K562 (cell line): Measurements from ENCODE around the gene PACS2. TPM values are rescaled to one million over a fixed set of nuclear protein-coding genes. Genes with fewer than 3 reads are reported as not detected.

Experiments
- ATAC-seq: fragments of 200-7000 bp; cut with Tn5 transposase; 3 replicates; pipeline ENCODE4 v1.9.1; 2020; ENCODE audit warnings: moderate library complexity
- BruUV-seq: library from RNA; stranded (reverse); fragments of 400-500 nt; replicated peaks from 2 replicates; lab custom pipeline; 2021; lab: Mats Ljungman, UMichigan
- CTCF ChIA-PET: fragments of 300-600 bp; formaldehyde crosslinking; extraction: SDS; loops from one replicate; lab custom pipeline; 2021; ENCODE audit warnings: low intra/inter-chr PET ratio; lab: Yijun Ruan, JAX
- POLR2A ChIA-PET: fragments of 300-600, 350-650 bp; sonication (Branson Sonifier 250); formaldehyde crosslinking; extraction: SDS; loops from one replicate; lab custom pipeline; 2021; ENCODE audit warnings: antibody characterized with exemption, inconsistent platforms; lab: Yijun Ruan, JAX
- DNase-seq, 4 experiments: peaks; one replicate each; pipeline versions ENCODE4 v3.0.0 to v3.0.0-alpha.2; 2011 to 2018; ENCODE audit warnings: low spot score in 3 of 4, mixed read lengths in 3 of 4; ENCODE audit errors: extremely low read depth in 1 of 4
- FAIRE-seq: peaks from 2 replicates; lab custom pipeline; 2011; peaks lifted over from hg19 to GRCh38; lab: Jason Lieb, UNC
- H2AFZ ChIP-seq: 2 replicates; pipeline ENCODE4 v1.6.0; 2011; ENCODE audit warnings: low read depth, low read length, control low read depth, inconsistent platforms
- H3K27ac ChIP-seq: fragments of 200-600 bp; 3 replicates; pipeline ENCODE4 v1.8.0; 2011; ENCODE audit warnings: low read depth, mild to moderate bottlenecking, control low read depth, inconsistent platforms, low read length, moderate library complexity, mixed read lengths; ENCODE audit errors: extremely low read depth
- H3K27me3 ChIP-seq, 2 experiments: fragments of 300-600 bp in 1 of 2; 2 replicates in 1 of 2; 3 replicates in 1 of 2; pipeline versions ENCODE4 v1.6.0 to v1.8.0; 2011; ENCODE audit warnings: inconsistent platforms in 2 of 2, low read length in 2 of 2, mild to moderate bottlenecking in 1 of 2, mixed read lengths in 1 of 2, moderate library complexity in 1 of 2; ENCODE audit not compliant: control insufficient read depth in 2 of 2, insufficient read depth in 2 of 2
- H3K36me3 ChIP-seq: fragments of 300-600 bp; 3 replicates; pipeline ENCODE4 v1.8.0; 2011; ENCODE audit warnings: mild to moderate bottlenecking, low read length, inconsistent platforms; ENCODE audit not compliant: control insufficient read depth, insufficient read depth
- H3K4me1 ChIP-seq, 2 experiments: fragments of 200-600 bp in 1 of 2; replicated peaks in 1 of 2; 2 replicates in 1 of 2; 3 replicates in 1 of 2; pipeline versions ENCODE4 v1.5.1 to v1.8.0; 2011; ENCODE audit warnings: inconsistent platforms in 2 of 2, low read length in 2 of 2, mild to moderate bottlenecking in 1 of 2, mixed read lengths in 1 of 2, moderate library complexity in 1 of 2; ENCODE audit not compliant: control insufficient read depth in 2 of 2, insufficient read depth in 2 of 2
- H3K4me2 ChIP-seq: 2 replicates; pipeline ENCODE4 v1.6.1; 2011; ENCODE audit warnings: low read length, control low read depth, inconsistent platforms, mixed read lengths; ENCODE audit not compliant: insufficient read depth
- H3K4me3 ChIP-seq: fragments of 200-600 bp; sonication (generic), shearing (Covaris generic); 2 replicates; pipeline ENCODE4 v1.5.1; 2016; ENCODE audit warnings: control low read depth, inconsistent platforms
- H3K79me2 ChIP-seq: fragments of 200-600 bp; 3 replicates; pipeline ENCODE4 v1.8.0; 2011; ENCODE audit warnings: low read length, inconsistent platforms; ENCODE audit not compliant: control insufficient read depth, insufficient read depth
- H3K9ac ChIP-seq, 2 experiments: 2 replicates each; pipeline versions ENCODE4 v1.6.0 to v1.6.1; 2011; ENCODE audit warnings: low read depth in 2 of 2, low read length in 2 of 2, control low read depth in 1 of 2, inconsistent platforms in 1 of 2, mild to moderate bottlenecking in 1 of 2, mixed read lengths in 1 of 2; ENCODE audit not compliant: insufficient read depth in 1 of 2
- H3K9me1 ChIP-seq: one replicate; pipeline ENCODE4 v1.6.0; 2011; ENCODE audit warnings: inconsistent platforms, mild to moderate bottlenecking, low read length, moderate library complexity; ENCODE audit not compliant: control insufficient read depth, insufficient read depth
- H3K9me3 ChIP-seq: replicated peaks from 2 replicates; pipeline ENCODE4 v1.5.1; 2011; ENCODE audit warnings: low read depth, low read length, inconsistent platforms; ENCODE audit not compliant: control insufficient read depth, insufficient read depth
- H4K20me1 ChIP-seq: replicated peaks from 2 replicates; pipeline ENCODE4 v1.6.1; 2011; ENCODE audit warnings: low read length, inconsistent platforms, mixed read lengths; ENCODE audit not compliant: control insufficient read depth, insufficient read depth
- MYC ChIP-seq, 2 experiments: fragments of 250-450 bp in 1 of 2; sonication (Bioruptor Pico) in 1 of 2; IDR thresholded peaks; 2 replicates each; pipeline versions ENCODE4 v1.5.1 to v1.6.1; 2012 to 2021; ENCODE audit warnings: low read depth in 2 of 2, borderline replicate concordance in 1 of 2, improper control_type of control experiment in 1 of 2, low read length in 1 of 2, mild to moderate bottlenecking in 1 of 2, moderate library complexity in 1 of 2
- RB1 ChIP-seq: fragments of 450-650 bp; IDR thresholded peaks from 2 replicates; pipeline ENCODE4 v1.6.1; 2017; ENCODE audit warnings: low read depth, mild to moderate bottlenecking
- ZSCAN32 ChIP-seq: fragments of 450-650 bp; formaldehyde crosslinking; IDR thresholded peaks from 2 replicates; pipeline ENCODE4 v1.4.0; 2020; ENCODE audit warnings: mild to moderate bottlenecking, moderate library complexity
- whole genome bisulfite sequencing: fragments of 100-300 bp; shearing (Covaris generic); methylation state at CpG from one replicate; pipeline ENCODE4 v1.1.6; 2016; ENCODE audit warnings: low coverage, mixed read lengths; ENCODE audit not compliant: insufficient coverage; ENCODE audit errors: missing lambda C conversion rate; 5-methylcytosine and 5-hydroxymethylcytosine counted together
- in situ Hi-C: fragments of 300-500 bp; cut with MboI; formaldehyde crosslinking; loops from 4 replicates; pipeline ENCODE4 v1.15.0; 2018; ENCODE audit warnings: inconsistent platforms, mixed read lengths
- intact Hi-C: fragments of 100-400 bp; cut with micrococcal nuclease; formaldehyde crosslinking; loops from 2 replicates; pipeline ENCODE4 v1.14.2; 2022
- polyA plus RNA-seq, 8 experiments: library from polyadenylated mRNA; depleted of rRNA in 4 of 8; stranded (reverse) in 5 of 8; unstranded in 3 of 8; fragments of >200 nt; fragmentation: Nextera tagmentation in 2 of 8; fragmentation: Illumina TruSeq in 1 of 8; extraction: Ambion mirVana in 2 of 8; extraction: Trizol in 1 of 8; gene quantifications; 2 replicates each; pipeline versions ENCODE4 v1.2.1 to v1.2.3, GENCODE V29; 2011 to 2014; ENCODE audit warnings: inconsistent platforms in 1 of 8, missing spikeins in 1 of 8
- total RNA-seq, 7 experiments: library from RNA; depleted of rRNA in 6 of 7; stranded (reverse); fragments of >200 nt in 6 of 7; fragmentation: Illumina TruSeq in 2 of 7; extraction: Trizol in 2 of 7; gene quantifications; 2 replicates each; pipeline versions ENCODE4 v1.2.1 to v1.2.3, GENCODE V29; 2011 to 2021; ENCODE audit warnings: low replicate concordance in 1 of 7
- TF ChIP-seq, protein P1 (sequence below), 2 experiments: fragments of 450-650 bp; IDR thresholded peaks; 2 replicates each; pipeline ENCODE4 v1.6.1; 2016; ENCODE audit warnings: mild to moderate bottlenecking in 2 of 2, borderline replicate concordance in 1 of 2, low read depth in 1 of 2, moderate library complexity in 1 of 2
- TF ChIP-seq, protein P2 (sequence below): fragments of 250-450 bp; sonication (Bioruptor Pico); IDR thresholded peaks from 2 replicates; pipeline ENCODE4 v1.4.0; 2020; ENCODE audit warnings: mild to moderate bottlenecking, moderate library complexity

PACS2 gene
- total and polyA plus RNA-seq, 9 of the 15 experiments (the other 6 are each of a cell fraction or from before 2014, with no cell fraction given): 0.11 to 20.8 (median 9.9) TPM

GRCh38 chr14:105340821-105341733, 26.5 kb downstream of the PACS2 start:
- H3K4me2 ChIP-seq: no peak overlapping the region
- no peak overlapping the region for H3K4me3 ChIP-seq
- no peak for ATAC-seq
- no peaks in the 10 kb centered on the region; the same call in 2 of the 3 replicates for H3K79me2 ChIP-seq
- no peaks in the 10 kb centered on the region for H3K27me3 ChIP-seq
- no TSS peak for BruUV-seq
- no peaks in the 10 kb centered on the region for H3K9me1 ChIP-seq
- ChIA-PET POLR2A (interaction anchor here (0.6 to 0.9 kb wide), 3 partner anchors 54 to 146 kb away, joined by 3 read pairs; no protein-coding TSS in a partner anchor), CTCF (no interaction called here)
- 69% methylated on average over 16 of the region's 20 CpGs for WGBS
- 0 out of 2 replicates have a peak, but pooled peaks cover 4% of the 10 kb centered on the region for H4K20me1 ChIP-seq
- intact Hi-C loops: no loop called here
- in situ Hi-C loops: loop anchor here (5.0 to 10.0 kb wide), 2 partner anchors 76 to 129 kb away; no protein-coding TSS in a partner anchor
- H3K4me1 ChIP-seq: peaks cover 6 to 24% of the 10 kb centered on the region in 2 experiments; a peak in 3 of 5 replicates
- no peak overlapping the region for H3K27ac ChIP-seq
- H3K36me3 ChIP-seq: no peaks in the 10 kb centered on the region
- H3K9me3 ChIP-seq: no peaks in the 10 kb centered on the region
- FAIRE-seq: no peak
- DNase-seq: no peak
- H2AFZ ChIP-seq: no peak overlapping the region
- no peak overlapping the region; a peak in 1 of 4 replicates for H3K9ac ChIP-seq
- TF ChIP-seq MYC (IDR thresholded peaks at IDR 0.05; ENCODE audit: low read depth, low read length) (no peak), MYC (CRISPR knock-in tag; IDR thresholded peaks at IDR 0.05; ENCODE audit: borderline replicate concordance, low read depth) (no peak), RB1 (no peak), ZSCAN32 (CRISPR knock-in tag) (no peak)
- TF ChIP-seq, protein P1, sequence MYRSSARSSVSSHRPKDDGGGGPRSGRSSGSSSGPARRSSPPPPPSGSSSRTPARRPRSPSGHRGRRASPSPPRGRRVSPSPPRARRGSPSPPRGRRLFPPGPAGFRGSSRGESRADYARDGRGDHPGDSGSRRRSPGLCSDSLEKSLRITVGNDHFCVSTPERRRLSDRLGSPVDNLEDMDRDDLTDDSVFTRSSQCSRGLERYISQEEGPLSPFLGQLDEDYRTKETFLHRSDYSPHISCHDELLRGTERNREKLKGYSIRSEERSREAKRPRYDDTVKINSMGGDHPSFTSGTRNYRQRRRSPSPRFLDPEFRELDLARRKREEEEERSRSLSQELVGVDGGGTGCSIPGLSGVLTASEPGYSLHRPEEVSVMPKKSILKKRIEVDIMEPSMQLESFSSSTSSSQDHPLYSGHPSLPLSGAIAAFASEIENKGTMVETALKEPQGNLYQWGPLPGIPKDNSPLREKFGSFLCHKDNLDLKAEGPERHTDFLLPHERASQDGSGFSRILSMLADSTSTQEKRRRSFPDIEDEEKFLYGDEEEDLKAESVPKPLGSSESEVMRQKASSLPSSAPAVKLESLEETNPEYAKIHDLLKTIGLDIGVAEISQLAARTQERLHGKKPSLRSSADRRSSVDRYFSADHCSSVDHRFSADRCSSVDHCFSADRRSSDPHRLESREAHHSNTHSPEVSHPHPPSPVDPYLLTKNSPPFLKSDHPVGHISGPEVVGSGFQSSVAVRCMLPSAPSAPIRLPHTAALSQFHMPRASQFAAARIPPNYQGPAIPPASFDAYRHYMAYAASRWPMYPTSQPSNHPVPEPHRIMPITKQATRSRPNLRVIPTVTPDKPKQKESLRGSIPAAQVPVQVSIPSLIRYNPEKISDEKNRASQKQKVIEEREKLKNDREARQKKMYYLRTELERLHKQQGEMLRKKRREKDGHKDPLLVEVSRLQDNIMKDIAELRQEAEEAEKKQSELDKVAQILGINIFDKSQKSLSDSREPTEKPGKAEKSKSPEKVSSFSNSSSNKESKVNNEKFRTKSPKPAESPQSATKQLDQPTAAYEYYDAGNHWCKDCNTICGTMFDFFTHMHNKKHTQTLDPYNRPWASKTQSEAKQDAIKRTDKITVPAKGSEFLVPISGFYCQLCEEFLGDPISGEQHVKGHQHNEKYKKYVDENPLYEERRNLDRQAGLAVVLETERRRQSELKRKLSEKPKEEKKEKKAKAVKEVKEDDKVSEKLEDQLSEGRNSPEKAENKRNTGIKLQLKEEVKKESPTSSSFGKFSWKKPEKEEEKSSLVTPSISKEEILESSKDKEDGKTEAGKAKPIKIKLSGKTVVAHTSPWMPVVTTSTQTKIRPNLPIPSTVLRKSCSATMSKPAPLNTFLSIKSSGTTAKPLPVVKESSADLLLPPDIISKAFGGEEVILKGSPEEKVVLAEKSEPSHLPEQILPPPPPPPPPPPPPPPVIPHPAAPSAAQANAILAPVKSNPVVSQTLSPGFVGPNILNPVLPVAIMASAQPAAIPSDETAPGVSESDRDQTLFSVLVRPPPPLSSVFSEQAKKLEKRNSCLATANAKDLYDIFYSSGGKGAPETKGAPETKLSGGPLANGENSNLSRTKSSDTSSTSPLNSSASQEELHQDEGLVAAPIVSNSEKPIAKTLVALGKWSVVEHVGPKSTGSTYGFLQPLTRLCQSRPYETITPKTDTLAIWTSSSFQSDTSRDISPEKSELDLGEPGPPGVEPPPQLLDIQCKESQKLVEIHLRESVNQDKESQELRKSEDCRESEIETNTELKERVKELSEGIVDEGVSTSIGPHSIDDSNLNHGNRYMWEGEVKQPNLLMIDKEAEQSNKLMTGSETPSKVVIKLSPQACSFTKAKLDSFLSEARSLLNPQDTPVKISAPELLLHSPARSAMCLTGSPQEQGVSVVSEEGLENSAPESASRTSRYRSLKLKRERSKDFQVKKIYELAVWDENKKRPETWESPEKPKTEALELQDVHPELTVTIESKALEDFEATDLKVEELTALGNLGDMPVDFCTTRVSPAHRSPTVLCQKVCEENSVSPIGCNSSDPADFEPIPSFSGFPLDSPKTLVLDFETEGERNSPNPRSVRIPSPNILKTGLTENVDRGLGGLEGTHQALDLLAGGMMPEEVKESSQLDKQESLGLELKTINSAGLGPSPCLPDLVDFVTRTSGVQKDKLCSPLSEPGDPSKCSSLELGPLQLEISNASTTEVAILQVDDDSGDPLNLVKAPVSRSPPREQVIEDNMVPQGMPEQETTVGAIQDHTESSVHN (IDR thresholded peaks at IDR 0.05; ENCODE audit: borderline replicate concordance in 1 of 2, low read depth in 1 of 2): no peak
- TF ChIP-seq, protein P2, sequence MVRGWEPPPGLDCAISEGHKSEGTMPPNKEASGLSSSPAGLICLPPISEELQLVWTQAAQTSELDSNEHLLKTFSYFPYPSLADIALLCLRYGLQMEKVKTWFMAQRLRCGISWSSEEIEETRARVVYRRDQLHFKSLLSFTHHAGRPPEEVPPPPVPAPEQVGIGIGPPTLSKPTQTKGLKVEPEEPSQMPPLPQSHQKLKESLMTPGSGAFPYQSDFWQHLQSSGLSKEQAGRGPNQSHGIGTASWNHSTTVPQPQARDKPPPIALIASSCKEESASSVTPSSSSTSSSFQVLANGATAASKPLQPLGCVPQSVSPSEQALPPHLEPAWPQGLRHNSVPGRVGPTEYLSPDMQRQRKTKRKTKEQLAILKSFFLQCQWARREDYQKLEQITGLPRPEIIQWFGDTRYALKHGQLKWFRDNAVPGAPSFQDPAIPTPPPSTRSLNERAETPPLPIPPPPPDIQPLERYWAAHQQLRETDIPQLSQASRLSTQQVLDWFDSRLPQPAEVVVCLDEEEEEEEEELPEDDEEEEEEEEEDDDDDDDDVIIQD (CRISPR knock-in tag): no peak
